NCI-H1930 (cell line): ENCODE measurements around the gene TREML4.
"Not testable (repeated sequence)": the region's sequence is repeated elsewhere in the genome, so short reads cannot be mapped to it uniquely, and the experiment has no call there.

Source experiments
- DNase-seq, 2 experiments: peaks; one replicate each; lab custom pipeline; 2025; lab: John Stamatoyannopoulos, UW

Gene TREML4

DNA sequence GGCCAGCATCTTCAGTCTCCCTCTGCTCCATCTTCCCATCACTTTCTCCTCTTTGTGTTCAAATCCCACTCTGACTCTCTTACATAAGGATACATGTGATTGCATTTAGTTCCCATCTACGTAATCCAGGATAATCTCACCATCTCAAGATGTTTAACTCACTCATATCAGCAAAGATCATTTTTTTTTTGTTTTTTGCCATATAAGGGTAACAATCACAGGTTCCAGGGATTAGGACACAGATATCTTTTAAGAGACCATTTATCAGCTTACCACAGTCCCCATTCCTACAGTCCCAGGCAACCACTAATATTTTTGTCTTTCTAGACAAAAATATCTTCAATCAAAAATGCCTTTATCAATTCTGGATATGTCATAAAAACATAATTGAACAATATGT is 24.0 kb upstream of the TREML4 start:
- no peak for DNase-seq

DNA sequence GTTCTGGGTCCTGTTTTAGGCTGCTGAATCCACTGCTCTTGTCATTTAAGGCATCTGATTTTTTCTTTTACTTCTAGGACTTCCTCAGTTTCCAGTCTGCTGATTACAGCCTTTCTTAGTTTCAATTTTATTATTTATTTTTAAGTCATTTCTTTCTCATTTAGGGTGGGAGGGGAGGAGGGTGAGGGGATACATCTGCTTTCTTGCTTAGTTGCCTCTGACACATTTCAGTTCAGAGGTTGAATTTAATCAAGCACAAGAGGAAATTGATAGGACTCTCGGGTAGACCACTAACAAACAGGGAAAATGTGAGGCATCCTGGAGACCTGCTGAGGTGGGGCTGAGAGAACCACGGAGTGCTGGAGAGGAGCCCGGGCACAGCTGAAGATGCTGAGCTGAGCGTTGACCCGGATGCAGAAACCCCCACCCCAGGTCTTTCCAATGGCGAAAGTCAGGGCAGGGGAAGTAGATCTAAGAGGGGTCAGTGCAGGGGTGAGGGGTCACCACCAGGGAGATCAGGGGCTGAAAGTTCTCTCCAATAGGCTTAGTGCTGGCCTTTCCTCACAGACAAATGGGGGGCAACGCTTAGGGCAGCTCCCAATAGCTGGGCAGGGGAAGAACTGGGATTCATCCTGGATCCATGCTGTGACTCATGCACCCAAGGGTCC is 19.6 kb upstream of the TREML4 start:
- DNase-seq: no peak

DNA sequence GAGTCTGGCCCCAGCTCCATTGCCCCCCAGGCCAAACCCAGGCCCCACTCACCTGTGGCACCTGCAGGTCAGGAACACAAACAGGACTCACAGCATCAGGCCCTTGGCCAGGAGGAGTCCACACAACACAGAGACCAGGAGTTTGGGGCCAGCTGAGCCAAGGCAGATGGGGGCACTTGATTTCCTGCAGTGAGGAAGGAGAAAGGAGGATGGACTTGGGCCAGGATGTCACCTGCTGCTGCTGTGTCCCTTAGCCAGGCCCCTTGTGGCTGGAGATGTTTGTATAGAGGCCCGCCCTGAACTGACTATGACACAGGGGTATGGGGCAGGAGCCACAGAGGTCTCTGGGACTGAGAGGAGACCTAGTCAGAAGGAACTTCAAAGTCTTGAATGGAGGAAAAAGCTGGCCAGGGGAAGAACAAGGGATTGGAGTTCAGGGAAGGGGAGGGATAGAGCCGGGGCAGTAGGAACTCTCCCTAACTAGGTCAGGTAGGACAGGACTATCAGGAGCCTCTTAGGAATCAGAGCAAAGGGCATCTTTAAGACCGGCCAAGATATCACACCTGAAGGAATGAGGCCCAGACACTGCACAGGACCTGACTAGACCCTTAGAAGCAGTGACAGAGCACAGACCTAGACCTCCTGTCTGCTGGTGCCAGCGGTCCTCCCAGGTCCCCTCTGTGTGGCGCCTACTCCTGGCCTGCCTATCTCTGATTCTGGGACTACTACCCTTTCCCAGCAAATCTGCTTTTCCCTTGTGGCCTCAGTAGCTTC is 18.4 kb upstream of the TREML4 start:
- DNase-seq: no peak

DNA sequence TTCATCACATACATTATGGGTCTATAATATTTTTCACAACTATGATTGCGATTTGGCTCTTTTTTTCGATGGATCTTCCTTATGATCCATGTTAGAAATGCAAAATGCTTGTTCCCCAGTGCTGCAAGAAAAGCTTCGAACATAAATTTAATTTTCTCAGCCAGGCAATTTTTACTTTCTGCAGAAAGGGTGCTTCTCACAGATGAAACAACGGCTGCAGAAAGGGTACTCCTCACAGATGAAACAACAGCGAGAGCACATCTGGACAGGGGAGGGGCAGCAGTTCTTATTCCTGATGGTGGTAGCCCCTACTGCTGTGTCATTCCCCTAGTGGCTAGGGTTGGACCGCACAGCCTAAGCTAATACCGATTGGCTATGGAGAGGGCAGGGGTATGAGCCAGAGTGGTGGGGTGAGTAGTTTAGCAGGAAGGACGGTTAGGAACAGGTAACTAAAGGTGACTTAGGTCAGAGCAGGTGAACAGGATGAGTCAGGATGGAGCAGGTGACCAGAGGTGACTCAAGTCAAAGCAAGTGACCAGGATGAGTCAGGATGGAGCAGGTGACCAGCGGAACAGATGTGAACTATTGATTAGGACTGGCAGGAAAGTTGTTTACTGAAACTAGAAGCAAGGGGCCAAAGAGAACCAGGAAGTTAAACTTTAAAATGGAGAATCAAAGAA is 13.4 kb upstream of the TREML4 start:
- no peak for DNase-seq

DNA sequence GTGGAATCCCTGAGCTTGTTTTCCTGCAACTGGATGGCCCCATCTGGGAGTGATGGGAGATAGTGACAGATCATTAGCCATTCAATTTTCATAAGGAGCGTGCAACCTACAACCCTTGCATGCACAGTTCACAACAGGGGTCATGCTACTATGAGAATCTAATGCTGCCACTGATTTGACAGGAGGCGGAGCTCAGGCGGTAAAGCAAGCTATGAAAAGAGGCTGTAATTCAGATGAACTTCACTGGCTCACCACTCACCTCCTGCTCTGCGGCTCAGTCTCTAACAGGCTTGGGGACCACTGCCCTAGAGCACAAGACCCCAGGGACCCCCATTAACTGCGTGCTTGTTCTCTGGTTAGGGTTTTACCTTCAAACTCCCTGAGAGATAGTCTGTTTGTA is 12.4 kb upstream of the TREML4 start:
- no peak for DNase-seq

DNA sequence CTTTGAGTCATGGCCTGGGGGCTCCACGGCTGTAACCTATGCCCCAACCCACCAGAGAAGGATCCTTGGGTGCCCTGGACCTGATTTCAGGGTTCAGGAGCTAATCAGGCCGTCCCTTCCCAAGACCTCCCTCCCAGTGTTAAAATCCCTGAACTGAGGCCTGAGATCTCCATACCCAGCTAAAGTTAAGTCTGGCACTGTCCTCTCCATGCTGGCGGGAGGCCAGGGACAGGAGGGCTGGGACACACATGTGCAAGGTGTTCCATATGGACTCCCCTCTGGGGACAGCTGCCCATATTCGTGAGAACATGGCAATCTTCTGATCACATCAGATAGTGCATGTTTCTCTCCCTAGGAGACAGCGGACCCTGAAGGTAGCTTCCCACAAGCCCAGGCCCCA is 11.5 kb upstream of the TREML4 start:
- no peak for DNase-seq

DNA sequence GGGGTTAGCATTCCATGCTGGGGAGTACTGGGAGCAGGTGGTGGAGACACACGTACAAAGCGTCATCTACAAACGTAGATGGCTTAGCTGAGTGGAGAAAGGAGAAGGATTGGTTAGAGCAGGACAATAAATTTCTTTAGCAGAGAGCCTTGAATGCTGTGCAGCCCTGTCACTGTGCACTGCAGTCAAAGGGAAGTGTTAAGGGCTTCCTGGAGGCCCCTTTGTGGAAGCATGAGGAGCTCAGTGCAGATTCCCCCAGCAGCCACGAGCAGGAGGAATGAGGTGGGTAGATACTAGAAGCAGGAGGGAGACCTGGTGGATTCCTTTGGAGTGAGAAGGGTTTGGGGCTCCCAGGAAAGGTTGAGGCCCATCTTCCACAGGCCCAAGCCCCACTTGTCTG is 6.1 kb upstream of the TREML4 start:
- DNase-seq: no peak

DNA sequence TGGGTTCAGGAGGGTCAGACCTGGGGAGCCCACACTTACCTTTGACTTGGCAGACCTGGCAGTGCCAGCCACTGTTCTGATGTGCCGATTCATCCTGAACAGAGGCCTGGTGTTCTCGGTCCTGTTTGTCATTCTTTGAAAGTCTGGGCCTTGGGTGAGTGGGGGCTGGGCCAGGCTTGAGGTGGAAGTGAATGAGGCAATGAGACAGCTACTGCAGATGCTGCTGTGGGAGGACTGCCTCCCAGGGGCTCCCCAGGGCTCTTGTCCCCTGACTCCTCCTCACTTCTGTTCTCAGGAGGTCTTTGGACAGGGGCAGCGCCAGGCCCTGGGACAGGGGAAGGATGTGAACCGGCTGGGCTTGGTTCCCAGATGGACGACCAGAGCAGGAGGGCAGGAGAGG is 5.6 kb upstream of the TREML4 start:
- no peak for DNase-seq

DNA sequence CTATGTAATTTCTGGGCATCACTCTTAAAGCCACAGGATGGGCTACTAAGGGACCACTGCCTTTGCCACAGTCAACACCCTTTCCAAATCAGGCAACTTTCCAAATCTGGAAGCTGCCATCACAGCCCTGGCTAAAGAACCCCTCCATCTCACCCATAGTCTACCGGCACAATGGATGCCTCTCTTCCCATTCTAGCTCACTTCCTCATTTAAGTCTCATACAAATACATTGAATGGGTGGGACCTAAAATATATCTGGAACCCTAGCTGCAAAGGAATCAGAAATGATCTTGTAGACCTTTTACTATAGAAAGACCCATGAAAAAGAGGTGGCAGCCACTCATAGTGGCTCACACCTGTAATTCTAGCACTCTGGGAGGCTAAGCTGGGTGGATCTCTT is 3.3 kb upstream of the TREML4 start:
- DNase-seq: no peak

DNA sequence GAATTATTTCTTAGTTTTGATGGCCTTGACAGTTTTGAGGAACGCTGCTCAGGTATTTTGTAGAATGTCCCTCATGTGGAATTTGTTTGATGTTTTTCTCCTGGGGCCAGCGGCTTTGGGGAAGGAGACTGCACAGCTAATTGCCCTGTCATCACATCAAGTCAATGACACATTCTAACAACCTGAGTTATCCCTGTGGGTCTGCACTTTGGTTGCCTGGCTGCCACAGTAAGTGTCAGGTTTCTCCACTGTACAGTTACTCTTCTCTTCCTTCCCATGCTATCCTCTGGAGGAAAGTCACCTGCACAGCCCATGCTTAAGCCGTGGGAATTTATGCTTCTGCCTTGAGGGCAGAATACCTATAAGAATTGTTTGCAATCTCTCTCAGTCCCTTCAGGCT is 1.4 kb upstream of the TREML4 start:
- no peak for DNase-seq

DNA sequence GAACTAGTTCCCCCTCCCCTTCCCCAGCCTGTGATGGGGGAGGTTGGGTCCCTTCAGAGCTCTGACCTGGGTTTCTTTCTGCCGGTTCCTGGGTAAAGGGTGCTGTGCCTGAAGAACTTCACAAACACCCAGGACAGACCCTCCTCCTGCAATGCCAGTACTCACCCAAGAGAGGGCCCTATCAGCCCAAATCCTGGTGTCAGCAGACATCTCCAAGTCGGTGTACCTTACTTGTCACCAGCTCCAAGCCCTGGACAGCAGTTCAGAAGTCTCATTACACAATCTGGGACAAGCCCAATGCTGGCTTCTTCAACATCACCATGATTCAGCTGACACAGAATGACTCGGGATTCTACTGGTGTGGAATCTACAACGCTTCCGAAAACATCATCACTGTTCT is 467 bp downstream of the TREML4 start:
- no peak for DNase-seq

DNA sequence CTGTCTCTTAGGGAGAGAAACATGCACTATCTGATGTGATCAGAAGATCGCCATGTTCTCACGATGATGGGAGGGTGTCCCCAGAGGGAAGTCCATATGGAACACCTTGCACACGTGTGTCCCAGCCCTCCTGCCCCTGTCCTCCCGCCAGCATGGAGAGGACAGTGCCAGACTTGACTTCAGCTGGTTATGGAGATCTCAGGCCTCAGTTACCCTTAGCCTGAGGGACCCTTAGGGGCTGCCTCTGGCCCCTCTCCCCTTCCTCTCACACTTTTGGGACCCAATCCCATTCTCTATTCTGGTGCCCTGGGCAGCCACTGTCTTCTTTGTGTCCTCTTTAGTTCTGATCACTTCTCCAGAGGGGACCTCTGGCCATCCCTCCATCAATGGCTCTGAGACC is 1.6 kb downstream of the TREML4 start:
- no peak for DNase-seq

DNA sequence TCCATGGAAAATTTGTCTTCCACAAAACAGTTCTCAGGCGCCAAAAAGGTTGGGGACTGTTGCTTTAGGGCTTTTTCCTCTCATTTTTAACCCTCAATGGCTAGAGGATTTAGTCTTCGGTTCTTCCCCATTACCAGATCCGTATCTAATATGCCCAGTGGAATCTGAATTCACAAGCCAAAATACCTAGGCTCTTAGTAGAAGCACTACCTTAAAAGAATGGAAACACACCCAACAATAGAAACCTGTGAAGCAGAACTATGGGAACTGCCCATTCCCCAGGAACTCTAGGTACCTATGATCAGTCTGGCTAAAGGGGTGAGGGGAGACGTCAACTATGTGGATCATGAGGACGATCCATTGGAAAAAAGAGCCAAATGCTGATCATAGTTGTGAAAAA is 3.1 kb downstream of the TREML4 start:
- DNase-seq: no peak

DNA sequence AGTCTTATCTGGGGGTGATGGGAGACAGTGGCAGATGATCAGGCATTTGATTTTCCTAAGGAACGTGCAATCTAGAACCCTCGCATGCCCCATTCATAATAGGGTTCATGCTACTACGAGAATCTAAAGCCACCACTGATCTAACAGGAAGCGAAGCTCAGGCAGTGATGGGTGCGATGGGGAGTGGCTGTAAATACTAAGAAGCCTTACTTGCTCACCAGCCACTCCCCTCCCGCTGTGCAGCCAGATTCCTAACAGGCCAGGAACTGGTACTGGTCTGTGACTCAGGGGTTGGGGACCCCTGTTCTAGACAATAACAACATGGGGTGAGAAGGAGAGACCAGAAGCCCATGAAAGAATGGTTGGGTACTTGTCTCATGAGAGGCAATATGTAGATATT is 4.5 kb downstream of the TREML4 start:
- DNase-seq: no peak

DNA sequence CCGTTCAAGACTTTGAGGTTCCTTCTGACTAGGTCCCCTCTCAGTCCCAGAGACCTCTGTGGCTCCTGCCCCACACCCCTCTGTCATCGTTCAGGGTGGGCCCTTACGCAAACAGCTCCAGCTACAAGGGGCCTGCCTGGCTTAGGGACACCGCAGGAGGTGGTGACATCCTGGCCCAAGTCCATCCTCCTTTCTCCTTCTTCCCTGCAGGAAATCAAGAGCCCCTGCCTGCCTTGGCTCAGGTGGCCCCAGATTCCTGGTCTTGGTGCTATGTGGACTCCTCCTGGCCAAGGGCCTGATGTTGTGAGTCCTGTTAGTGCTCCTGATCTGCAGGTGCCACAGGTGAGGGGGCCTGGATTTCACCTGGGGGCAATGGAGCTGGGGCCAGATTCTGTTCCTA is 8.1 kb downstream of the TREML4 start:
- DNase-seq: no peak

DNA sequence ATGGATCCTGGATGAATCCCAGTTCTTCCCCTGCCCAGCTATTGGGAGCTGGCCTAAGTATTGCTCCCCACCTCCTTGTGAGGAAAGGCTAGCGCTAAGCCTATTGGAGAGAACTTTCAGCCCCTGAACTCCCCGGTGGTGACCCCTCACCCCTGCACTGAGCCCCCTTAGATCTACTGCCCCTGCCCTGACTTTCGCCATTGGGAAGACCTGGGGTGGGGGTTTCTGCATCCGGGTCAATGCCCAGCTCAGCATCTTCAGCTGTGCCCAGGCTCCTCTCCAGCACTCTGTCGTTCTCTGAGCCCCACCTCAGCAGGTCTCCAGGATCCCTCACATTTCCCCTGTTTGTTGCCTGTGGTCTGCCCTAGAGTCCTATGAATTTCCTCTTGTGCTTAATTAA is 9.0 kb downstream of the TREML4 start:
- no peak for DNase-seq

DNA sequence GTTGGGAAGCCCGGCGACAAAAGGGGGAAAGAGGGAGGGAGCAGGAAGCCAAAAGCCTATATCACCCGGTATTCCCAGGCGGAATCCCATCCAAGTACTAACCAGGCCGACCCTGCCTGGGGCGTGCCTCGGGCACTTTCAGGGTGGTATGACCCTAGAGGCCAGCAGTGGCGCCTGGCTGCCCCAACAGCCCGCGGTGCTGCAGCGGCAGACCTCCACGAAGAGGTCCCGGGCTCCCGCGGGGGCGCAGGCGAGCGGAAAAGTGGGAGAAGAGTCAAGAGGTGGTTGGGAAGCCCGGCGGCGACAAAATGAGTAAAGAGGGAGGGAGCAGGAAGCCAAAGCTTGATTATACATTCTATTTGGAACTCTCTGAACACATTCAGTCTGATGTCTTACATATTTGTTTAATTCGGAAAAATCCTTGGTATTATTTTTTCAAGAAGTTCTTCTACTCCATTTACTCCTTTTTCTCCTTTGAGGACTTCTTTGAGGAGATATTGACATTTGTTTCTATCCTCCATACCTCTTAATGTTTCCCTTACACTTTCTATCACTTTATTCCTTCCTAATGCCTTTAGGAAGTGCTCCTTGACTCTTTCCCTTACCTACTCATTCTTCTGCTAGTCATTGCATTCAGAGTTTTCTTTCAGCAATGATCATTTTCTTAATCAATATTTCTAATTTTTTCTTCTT is 11.5 kb downstream of the TREML4 start:
- no peak for DNase-seq

DNA sequence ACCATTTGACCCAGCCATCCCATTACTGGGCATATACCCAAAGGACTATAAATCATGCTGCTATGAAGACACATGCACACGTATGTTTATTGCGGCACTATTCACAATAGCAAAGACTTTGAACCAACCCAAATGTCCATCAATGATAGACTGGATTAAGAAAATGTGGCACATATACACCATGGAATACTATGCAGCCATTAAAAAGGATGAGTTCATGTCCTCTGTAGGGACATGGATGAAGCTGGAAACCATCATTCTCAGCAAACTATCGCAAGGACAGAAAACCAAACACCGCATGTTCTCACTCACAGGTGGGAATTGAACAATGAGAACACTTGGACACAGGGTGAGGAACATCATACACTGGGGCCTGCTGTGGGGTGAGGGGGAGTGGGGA is 18.4 kb downstream of the TREML4 start:
- DNase-seq: not testable (repeated sequence)

DNA sequence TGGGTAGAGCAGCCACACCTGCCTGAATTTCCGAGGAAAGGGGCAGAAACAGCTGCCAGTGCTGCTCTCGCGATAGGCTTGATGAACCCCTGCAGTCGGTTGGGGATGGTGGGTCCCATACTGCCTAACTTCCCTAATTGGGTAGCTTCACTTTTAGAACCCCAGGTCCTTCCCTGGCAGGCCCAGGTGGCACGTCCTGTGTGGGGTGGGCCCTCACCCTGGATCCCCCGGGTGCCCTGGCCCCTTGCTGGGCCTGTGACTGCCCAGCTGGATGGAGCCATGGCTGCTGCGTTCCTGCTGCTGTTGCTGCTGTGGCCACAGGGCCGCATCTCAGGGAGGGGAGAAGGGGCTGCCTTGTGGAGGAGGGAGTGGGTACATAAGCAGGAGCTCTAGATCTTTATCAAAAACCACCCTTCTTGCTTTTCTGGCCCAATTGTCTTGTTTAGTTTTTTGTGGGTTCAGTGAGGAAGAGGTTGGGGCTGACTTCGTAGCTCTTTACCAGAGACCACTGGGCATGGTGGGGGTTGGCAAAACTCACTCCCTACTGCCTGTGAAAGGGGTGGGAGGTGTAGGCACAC is 19.2 kb downstream of the TREML4 start:
- DNase-seq: no peak

DNA sequence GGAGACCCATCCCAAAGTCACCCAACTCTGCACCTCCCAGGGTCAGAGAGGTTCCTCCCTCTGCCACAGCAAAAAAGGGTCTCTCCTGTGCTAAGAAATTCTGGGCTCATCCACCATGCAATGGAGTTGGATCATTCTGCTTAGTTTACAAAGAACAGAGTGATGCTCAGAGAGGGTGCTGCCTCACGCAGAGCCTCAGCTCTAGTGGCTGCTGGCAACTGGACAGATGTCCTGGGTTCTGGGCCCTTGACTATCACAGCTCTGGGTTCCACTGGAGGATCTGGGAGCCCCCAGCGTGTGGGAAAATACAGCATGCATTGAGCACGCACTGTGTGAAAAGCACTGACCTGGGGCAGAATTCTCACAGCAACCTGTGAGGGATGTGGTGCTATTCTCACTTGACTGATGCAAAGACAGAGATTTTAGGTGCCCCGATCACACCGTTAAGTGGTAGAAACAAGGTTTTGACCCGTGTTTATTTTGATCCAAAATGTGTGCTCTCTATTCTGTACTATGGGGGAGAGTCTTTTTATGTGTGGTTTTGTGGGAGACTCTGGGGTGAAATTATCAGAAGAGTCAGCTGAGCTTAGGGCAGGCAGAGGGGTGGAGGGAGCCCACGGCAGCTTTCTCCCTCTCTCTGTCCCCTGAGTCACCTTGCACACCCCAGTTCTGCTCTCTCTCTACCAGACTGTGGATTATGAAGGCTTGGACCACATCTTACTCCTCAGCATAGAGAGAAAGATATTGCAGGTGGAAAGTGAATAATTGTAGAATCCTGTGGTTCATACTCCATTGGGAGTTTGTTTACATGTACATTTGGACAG is 19.9 kb downstream of the TREML4 start:
- DNase-seq: no peak

DNA sequence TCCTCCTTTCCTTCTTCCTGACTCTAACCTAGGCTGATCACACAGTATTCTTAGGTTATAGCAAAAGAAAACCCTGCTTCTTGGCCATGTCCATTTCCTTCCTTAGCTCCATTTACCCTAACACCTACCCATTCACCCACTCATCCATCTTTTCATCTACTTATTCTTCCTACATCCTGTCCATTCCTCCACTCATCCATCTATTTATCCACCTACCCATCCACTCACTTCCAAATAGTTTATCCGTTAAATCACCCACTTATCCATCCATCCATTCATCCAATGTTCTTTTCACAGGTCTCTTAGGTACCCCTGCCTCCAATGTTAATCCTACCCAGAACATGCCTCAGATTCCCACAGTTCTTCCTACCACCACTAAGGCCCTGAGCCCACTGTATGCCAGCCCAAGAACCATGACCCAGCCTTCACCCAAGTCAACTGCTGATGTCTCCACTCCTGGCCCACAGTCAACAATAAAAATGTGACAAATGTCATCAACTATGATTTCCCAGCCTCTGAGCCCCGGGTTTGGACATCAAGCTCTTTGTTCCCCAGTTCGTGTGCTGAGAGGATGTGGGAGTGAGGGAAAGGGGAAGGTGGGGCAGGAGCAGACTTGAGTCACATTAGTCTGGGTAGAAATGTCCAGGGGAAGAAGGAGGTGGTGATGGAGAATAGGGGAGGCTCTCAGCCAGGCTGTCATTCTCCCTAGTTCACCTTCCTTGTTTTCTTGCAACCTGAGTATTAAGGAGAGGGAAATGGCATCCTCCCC is 24.4 kb downstream of the TREML4 start:
- no peak for DNase-seq
